Measurements from ENCODE around the gene ABCF1.

The ABCF1 gene

DNA sequence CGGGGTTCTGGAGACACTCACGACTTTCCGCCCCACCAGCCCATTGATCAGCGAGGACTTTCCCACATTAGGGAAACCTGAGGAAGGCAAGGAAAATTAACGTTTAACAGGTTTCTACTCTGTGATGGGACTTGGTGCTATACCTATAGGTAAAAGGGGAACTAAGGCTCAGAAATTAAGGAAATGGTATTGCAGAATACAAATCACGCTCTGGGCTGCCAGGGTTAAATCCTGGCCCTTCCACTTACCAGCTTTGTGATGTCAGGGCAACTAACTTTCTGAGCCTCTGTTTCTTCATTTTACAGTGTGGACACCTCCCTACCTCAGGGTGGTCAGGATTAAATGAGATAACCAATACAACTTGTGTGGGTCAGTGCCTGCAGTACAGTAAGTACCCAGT, 23.8 kb upstream of the ABCF1 start:
- H3K9me3 ChIP-seq (ENCODE audit: control insufficient read depth, low read length), result no peaks in the 10 kb centered on the region
- H3K14ac ChIP-seq (ENCODE audit: low read length in 2 of 2), result no peak overlapping the region
- no peak overlapping the region for H4K91ac ChIP-seq (ENCODE audit: low read length)
- no peak for DNase-seq
- no peak overlapping the region for H3K9ac ChIP-seq (ENCODE audit: low read length)
- no peak overlapping the region for H2AFZ ChIP-seq (ENCODE audit: low read depth, low read length)
- no peak overlapping the region for H3K23ac ChIP-seq (ENCODE audit: low read length in 2 of 2)
- H3K27me3 ChIP-seq (ENCODE audit: control insufficient read depth in 1 of 2, insufficient read depth in 1 of 2, low read length in 2 of 2), result no peaks in the 10 kb centered on the region
- WGBS, result 96% methylated on average over 6 of the region's 6 CpGs
- H3K79me1 ChIP-seq (replicated peaks; ENCODE audit: low read length, poor library complexity, severe bottlenecking), result peaks cover 17% of the 10 kb centered on the region
- no peak overlapping the region for H3K18ac ChIP-seq (ENCODE audit: low read depth in 1 of 2, low read length in 2 of 2)
- no peak overlapping the region for H2BK15ac ChIP-seq (ENCODE audit: low read depth, poor library complexity, severe bottlenecking)
- H2AK5ac ChIP-seq (ENCODE audit: low read length, severe bottlenecking), result no peak overlapping the region
- no peak overlapping the region for H2BK120ac ChIP-seq (ENCODE audit: low read depth, low read length)
- no peak overlapping the region for H2BK12ac ChIP-seq (ENCODE audit: low read length in 2 of 2)
- H2BK5ac ChIP-seq (ENCODE audit: low read depth, low read length, poor library complexity, severe bottlenecking), result no peak overlapping the region
- peaks cover 54 to 82% of the 10 kb centered on the region in 2 experiments for H3K36me3 ChIP-seq (ENCODE audit: control insufficient read depth in 1 of 2, insufficient read depth in 2 of 2, low read depth in 1 of 2, low read length in 2 of 2)
- H3K4ac ChIP-seq (ENCODE audit: low read depth in 1 of 2, low read length in 2 of 2), result no peak overlapping the region
- no peak overlapping the region for H3K27ac ChIP-seq (ENCODE audit: low read length, poor library complexity, severe bottlenecking)
- no peak overlapping the region for H4K8ac ChIP-seq (ENCODE audit: low read length)
- no peaks in the 10 kb centered on the region for H3K4me1 ChIP-seq (ENCODE audit: control insufficient read depth, insufficient read depth, low read depth, low read length)
- H3K4me3 ChIP-seq (ENCODE audit: insufficient read depth in 1 of 2, low read depth in 1 of 2, low read length in 2 of 2), result no peak overlapping the region
- no peak overlapping the region for H3K4me2 ChIP-seq (ENCODE audit: low read length, poor library complexity, severe bottlenecking)

DNA sequence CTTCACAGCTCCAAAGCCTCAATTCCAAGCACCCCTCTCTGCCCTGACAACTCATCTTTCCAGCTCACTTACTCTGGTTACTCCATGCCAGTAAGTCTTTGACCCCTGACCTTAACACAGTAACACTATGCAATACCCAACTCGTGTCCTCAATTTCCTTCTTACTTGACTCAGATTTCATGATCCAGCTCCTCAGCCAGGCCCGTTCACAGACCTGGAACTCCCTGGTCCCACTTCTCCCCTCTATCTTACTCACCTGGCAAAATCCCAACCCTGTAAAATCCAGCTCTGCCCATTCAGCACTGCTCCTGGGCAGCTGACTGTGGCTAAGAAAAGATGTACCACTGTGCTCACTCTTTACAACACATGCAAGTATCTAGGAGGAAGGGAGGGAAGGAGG, 22.9 kb upstream of the ABCF1 start:
- no peaks in the 10 kb centered on the region for H3K27me3 ChIP-seq (ENCODE audit: control insufficient read depth in 1 of 2, insufficient read depth in 1 of 2, low read length in 2 of 2)
- H2AFZ ChIP-seq (ENCODE audit: low read depth, low read length), result no peak overlapping the region
- no peak overlapping the region for H2BK120ac ChIP-seq (ENCODE audit: low read depth, low read length)
- H3K9me3 ChIP-seq (ENCODE audit: control insufficient read depth, low read length), result no peaks in the 10 kb centered on the region
- H2BK15ac ChIP-seq (ENCODE audit: low read depth, poor library complexity, severe bottlenecking), result no peak overlapping the region
- H3K9ac ChIP-seq (ENCODE audit: low read length), result peak overlapping the region; percentile 45
- 90% methylated on average over 2 of the region's 2 CpGs for WGBS
- H3K23ac ChIP-seq (ENCODE audit: low read length in 2 of 2), result no peak overlapping the region
- H3K14ac ChIP-seq (ENCODE audit: low read length in 2 of 2), result no peak overlapping the region
- no peak for DNase-seq
- no peak overlapping the region for H3K18ac ChIP-seq (ENCODE audit: low read depth in 1 of 2, low read length in 2 of 2)
- H3K27ac ChIP-seq (ENCODE audit: low read length, poor library complexity, severe bottlenecking), result no peak overlapping the region
- no peak overlapping the region for H2AK5ac ChIP-seq (ENCODE audit: low read length, severe bottlenecking)
- peak overlapping the region in 1 of 2 experiments; percentile 14 for H3K4me3 ChIP-seq (ENCODE audit: insufficient read depth in 1 of 2, low read depth in 1 of 2, low read length in 2 of 2)
- H4K91ac ChIP-seq (ENCODE audit: low read length), result no peak overlapping the region
- peaks cover 63 to 83% of the 10 kb centered on the region in 2 experiments for H3K36me3 ChIP-seq (ENCODE audit: control insufficient read depth in 1 of 2, insufficient read depth in 2 of 2, low read depth in 1 of 2, low read length in 2 of 2)
- no peaks in the 10 kb centered on the region for H3K4me1 ChIP-seq (ENCODE audit: control insufficient read depth, insufficient read depth, low read depth, low read length)
- no peak overlapping the region for H3K4ac ChIP-seq (ENCODE audit: low read depth in 1 of 2, low read length in 2 of 2)
- H4K8ac ChIP-seq (ENCODE audit: low read length), result no peak overlapping the region
- no peak overlapping the region for H2BK12ac ChIP-seq (ENCODE audit: low read length in 2 of 2)
- no peak overlapping the region for H2BK5ac ChIP-seq (ENCODE audit: low read depth, low read length, poor library complexity, severe bottlenecking)
- H3K79me1 ChIP-seq (replicated peaks; ENCODE audit: low read length, poor library complexity, severe bottlenecking), result peaks cover 26% of the 10 kb centered on the region
- H3K4me2 ChIP-seq (ENCODE audit: low read length, poor library complexity, severe bottlenecking), result no peak overlapping the region

DNA sequence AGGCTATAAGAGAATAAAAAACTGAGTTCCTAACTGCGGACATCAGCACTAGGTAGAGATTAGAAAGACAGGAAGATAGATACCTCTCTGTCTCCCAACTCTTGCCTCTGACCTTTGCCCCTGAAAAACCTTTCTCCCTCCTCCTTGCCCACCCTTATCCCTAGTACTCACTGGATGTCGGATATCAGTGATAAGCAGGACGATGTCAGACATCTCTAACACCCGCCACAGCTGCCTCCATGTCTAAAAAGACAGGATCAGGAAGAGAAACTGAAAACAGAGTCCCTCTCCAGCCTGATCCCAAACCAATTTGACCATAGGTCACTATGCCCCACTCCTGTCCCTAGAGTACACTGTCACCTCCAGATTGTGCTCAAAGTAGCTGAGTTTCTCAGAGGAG, 16.8 kb upstream of the ABCF1 start:
- Histone ChIP-seq H3K18ac (ENCODE audit: low read depth in 1 of 2, low read length in 2 of 2) (no peak overlapping the region), H3K4me2 (ENCODE audit: low read length, poor library complexity, severe bottlenecking) (peak overlapping the region; percentile 10), H3K4ac (ENCODE audit: low read depth in 1 of 2, low read length in 2 of 2) (no peak overlapping the region), H3K4me3 (ENCODE audit: insufficient read depth in 1 of 2, low read depth in 1 of 2, low read length in 2 of 2) (peak overlapping the region in 1 of 2 experiments; percentile 95), H2BK120ac (ENCODE audit: low read depth, low read length) (no peak overlapping the region), H2AK5ac (ENCODE audit: low read length, severe bottlenecking) (no peak overlapping the region), H3K27ac (ENCODE audit: low read length, poor library complexity, severe bottlenecking) (no peak overlapping the region), H2BK12ac (ENCODE audit: low read length in 2 of 2) (no peak overlapping the region), H3K27me3 (ENCODE audit: control insufficient read depth in 1 of 2, insufficient read depth in 1 of 2, low read length in 2 of 2) (no peaks in the 10 kb centered on the region), H2BK15ac (ENCODE audit: low read depth, poor library complexity, severe bottlenecking) (no peak overlapping the region), H3K79me1 (replicated peaks; ENCODE audit: low read length, poor library complexity, severe bottlenecking) (peaks cover 40% of the 10 kb centered on the region), H3K23ac (ENCODE audit: low read length in 2 of 2) (no peak overlapping the region), H4K91ac (ENCODE audit: low read length) (no peak overlapping the region), H2AFZ (ENCODE audit: low read depth, low read length) (no peak overlapping the region), H3K4me1 (ENCODE audit: control insufficient read depth, insufficient read depth, low read depth, low read length) (peaks cover 4% of the 10 kb centered on the region), H3K14ac (ENCODE audit: low read length in 2 of 2) (no peak overlapping the region), H3K9ac (ENCODE audit: low read length) (peak overlapping the region; percentile 96), H2BK5ac (ENCODE audit: low read depth, low read length, poor library complexity, severe bottlenecking) (no peak overlapping the region), H3K36me3 (ENCODE audit: control insufficient read depth in 1 of 2, insufficient read depth in 2 of 2, low read depth in 1 of 2, low read length in 2 of 2) (peaks cover 34 to 60% of the 10 kb centered on the region in 2 experiments), H3K9me3 (ENCODE audit: control insufficient read depth, low read length) (no peaks in the 10 kb centered on the region), H4K8ac (ENCODE audit: low read length) (no peak overlapping the region)
- DNase-seq, result no peak
- 95% methylated on average over 4 of the region's 4 CpGs for WGBS

DNA sequence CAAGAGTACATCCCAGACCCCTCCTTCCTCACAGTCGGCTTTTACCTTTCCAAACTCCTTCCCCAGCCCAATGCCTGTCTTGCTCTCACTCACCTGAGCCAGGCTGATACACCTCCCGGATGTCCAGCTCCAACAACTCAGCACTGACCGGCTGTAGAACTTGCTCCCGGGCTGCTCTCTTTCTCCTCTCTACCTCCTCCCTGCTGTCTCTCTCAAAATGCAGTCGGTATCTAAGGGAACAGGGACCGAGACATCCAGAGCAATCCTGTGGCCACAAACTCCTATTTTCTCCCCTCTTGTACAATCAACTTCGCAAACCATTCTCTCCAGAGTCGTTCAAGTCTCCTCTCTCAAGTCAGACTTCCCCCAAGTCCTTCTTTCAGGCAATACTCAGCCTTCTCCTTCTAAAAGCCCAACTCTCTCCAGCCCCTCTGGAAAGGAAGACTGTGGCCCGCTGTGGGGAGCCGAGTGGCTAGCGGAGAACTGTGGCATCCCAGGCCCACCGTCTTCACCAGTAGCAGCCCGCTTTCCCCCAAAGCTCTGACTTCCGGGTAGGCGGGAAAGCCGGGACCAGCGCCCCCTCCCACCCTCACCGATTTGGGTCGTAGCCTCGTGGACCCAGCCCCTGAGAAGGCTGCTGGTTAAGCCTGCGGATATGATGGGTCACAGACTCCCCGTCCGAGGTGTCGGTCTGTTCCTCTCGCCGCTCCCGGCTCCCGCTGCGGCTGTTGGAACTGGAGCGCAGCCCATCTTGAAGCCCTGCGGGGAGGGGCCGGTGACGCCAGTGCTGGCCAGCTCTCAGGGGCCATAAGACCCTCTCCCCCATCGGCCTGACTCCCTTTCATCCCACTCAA, 16.1 kb upstream of the ABCF1 start:
- WGBS, result 12% methylated on average over 34 of the region's 34 CpGs
- Histone ChIP-seq H3K14ac (ENCODE audit: low read length in 2 of 2) (peak overlapping the region in 1 of 2 experiments; percentile 95), H3K4ac (ENCODE audit: low read depth in 1 of 2, low read length in 2 of 2) (peak overlapping the region; percentile 3 to 89), H3K36me3 (ENCODE audit: control insufficient read depth in 1 of 2, insufficient read depth in 2 of 2, low read depth in 1 of 2, low read length in 2 of 2) (peaks cover 32 to 55% of the 10 kb centered on the region in 2 experiments), H3K9me3 (ENCODE audit: control insufficient read depth, low read length) (no peaks in the 10 kb centered on the region), H3K79me1 (replicated peaks; ENCODE audit: low read length, poor library complexity, severe bottlenecking) (peaks cover 43% of the 10 kb centered on the region), H3K27me3 (ENCODE audit: control insufficient read depth in 1 of 2, insufficient read depth in 1 of 2, low read length in 2 of 2) (no peaks in the 10 kb centered on the region), H4K8ac (ENCODE audit: low read length) (peak overlapping the region; percentile 81), H3K18ac (ENCODE audit: low read depth in 1 of 2, low read length in 2 of 2) (peak overlapping the region; percentile 91 to 99), H3K9ac (ENCODE audit: low read length) (peak overlapping the region; percentile 96), H3K23ac (ENCODE audit: low read length in 2 of 2) (peak overlapping the region in 1 of 2 experiments; percentile 81), H3K27ac (ENCODE audit: low read length, poor library complexity, severe bottlenecking) (peak overlapping the region; percentile 75), H4K91ac (ENCODE audit: low read length) (peak overlapping the region; percentile 94), H2BK15ac (ENCODE audit: low read depth, poor library complexity, severe bottlenecking) (peak overlapping the region; percentile 99), H2BK12ac (ENCODE audit: low read length in 2 of 2) (no peak overlapping the region), H3K4me1 (ENCODE audit: control insufficient read depth, insufficient read depth, low read depth, low read length) (peaks cover 4% of the 10 kb centered on the region), H2BK5ac (ENCODE audit: low read depth, low read length, poor library complexity, severe bottlenecking) (no peak overlapping the region), H3K4me2 (ENCODE audit: low read length, poor library complexity, severe bottlenecking) (peak overlapping the region; percentile 92), H3K4me3 (ENCODE audit: insufficient read depth in 1 of 2, low read depth in 1 of 2, low read length in 2 of 2) (peak overlapping the region; percentile 83 to 95), H2AK5ac (ENCODE audit: low read length, severe bottlenecking) (no peak overlapping the region), H2AFZ (ENCODE audit: low read depth, low read length) (peak overlapping the region; percentile 97), H2BK120ac (ENCODE audit: low read depth, low read length) (peak overlapping the region; percentile 64)
- peak; percentile 71 for DNase-seq

All from mesenchymal stem cell (in vitro differentiated cells and primary cell).